DND-41 (cell line): ENCODE results near the gene AGAP1.

Experiments
- ATAC-seq: fragments of 200-7000 bp; cut with Tn5 transposase; 3 replicates; pipeline ENCODE4 v1.9.1; 2021; ENCODE audit warnings: low read depth; ENCODE audit not compliant: insufficient read depth
- DNase-seq: peaks from one replicate; pipeline ENCODE4 v3.0.0-alpha.2; 2020
- H2AFZ ChIP-seq: 2 replicates; pipeline ENCODE4 v1.6.0; 2012; ENCODE audit warnings: low read depth, low read length
- H3K27ac ChIP-seq: 2 replicates; pipeline ENCODE4 v1.5.1; 2012; ENCODE audit warnings: low read length, inconsistent platforms
- H3K27me3 ChIP-seq: fragments of 200-600 bp; sonication (generic); 2 replicates; pipeline ENCODE4 v1.6.0; 2012; ENCODE audit warnings: low read length, mild to moderate bottlenecking, inconsistent platforms; ENCODE audit not compliant: insufficient read depth, poor library complexity
- H3K36me3 ChIP-seq: 2 replicates; pipeline ENCODE4 v1.5.1; 2012; ENCODE audit warnings: low read length, inconsistent platforms; ENCODE audit not compliant: insufficient read depth
- H3K4me1 ChIP-seq: 2 replicates; pipeline ENCODE4 v1.5.1; 2012; ENCODE audit warnings: mild to moderate bottlenecking, low read length; ENCODE audit not compliant: insufficient read depth
- H3K4me2 ChIP-seq: 2 replicates; pipeline ENCODE4 v1.6.0; 2012; ENCODE audit warnings: mild to moderate bottlenecking, moderate library complexity, low read length, inconsistent platforms; ENCODE audit not compliant: insufficient read depth
- H3K4me3 ChIP-seq, 2 experiments: fragments of 200-600 bp in 1 of 2; shearing (Covaris generic) in 1 of 2; 2 replicates each; pipeline ENCODE4 v1.5.1; 2012 to 2016; ENCODE audit warnings: inconsistent platforms in 2 of 2, low read length in 2 of 2, mild to moderate bottlenecking in 2 of 2, low read depth in 1 of 2, moderate library complexity in 1 of 2
- H3K79me2 ChIP-seq: 2 replicates; pipeline ENCODE4 v1.6.0; 2012; ENCODE audit warnings: low read length, inconsistent platforms; ENCODE audit not compliant: insufficient read depth
- H3K9ac ChIP-seq: 2 replicates; pipeline ENCODE4 v1.6.0; 2012; ENCODE audit warnings: low read depth, mild to moderate bottlenecking, inconsistent platforms, low read length, moderate library complexity
- H3K9me3 ChIP-seq: 2 replicates; pipeline ENCODE4 v1.5.1; 2012; ENCODE audit warnings: low read length, moderate library complexity, mild to moderate bottlenecking, inconsistent platforms; ENCODE audit not compliant: insufficient read depth, severe bottlenecking
- H4K20me1 ChIP-seq: 2 replicates; pipeline ENCODE4 v1.6.0; 2012; ENCODE audit warnings: low read length; ENCODE audit not compliant: insufficient read depth
- CTCF ChIP-seq: IDR thresholded peaks from 2 replicates; pipeline ENCODE4 v1.5.1; 2012; ENCODE audit warnings: borderline replicate concordance, low read length, moderate library complexity, mild to moderate bottlenecking; ENCODE audit not compliant: poor library complexity, severe bottlenecking; ENCODE audit errors: extremely low read depth
- EZH2 ChIP-seq: IDR thresholded peaks from 3 replicates; pipeline ENCODE4 v1.6.1; 2012; ENCODE audit warnings: borderline replicate concordance, low read depth, mild to moderate bottlenecking, moderate library complexity, low read length, inconsistent platforms; ENCODE audit not compliant: severe bottlenecking

The AGAP1 gene

DNA sequence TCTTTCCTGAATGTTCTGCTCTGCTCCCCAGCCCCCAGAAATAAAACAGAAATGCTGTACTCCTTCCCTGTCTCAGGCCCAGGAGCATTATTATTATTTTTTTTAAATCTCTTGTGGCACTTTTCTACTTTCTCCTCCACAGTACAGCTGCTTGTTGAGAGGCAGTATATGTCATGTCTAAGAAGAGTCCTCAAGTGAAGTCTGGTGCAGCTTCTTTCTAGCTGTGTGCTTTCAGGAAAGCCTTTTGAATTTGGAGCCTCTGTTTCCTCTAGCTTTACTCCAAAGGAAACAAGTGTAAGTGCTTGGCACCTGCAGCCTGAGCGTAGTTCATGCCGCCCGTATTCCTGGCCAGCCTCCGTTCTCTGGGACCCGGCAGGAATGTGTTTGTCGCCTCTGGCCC is 22.4 kb downstream of the AGAP1 start:
- Histone ChIP-seq H3K79me2 (no peaks in the 10 kb centered on the region), H4K20me1 (no peaks in the 10 kb centered on the region)

DNA sequence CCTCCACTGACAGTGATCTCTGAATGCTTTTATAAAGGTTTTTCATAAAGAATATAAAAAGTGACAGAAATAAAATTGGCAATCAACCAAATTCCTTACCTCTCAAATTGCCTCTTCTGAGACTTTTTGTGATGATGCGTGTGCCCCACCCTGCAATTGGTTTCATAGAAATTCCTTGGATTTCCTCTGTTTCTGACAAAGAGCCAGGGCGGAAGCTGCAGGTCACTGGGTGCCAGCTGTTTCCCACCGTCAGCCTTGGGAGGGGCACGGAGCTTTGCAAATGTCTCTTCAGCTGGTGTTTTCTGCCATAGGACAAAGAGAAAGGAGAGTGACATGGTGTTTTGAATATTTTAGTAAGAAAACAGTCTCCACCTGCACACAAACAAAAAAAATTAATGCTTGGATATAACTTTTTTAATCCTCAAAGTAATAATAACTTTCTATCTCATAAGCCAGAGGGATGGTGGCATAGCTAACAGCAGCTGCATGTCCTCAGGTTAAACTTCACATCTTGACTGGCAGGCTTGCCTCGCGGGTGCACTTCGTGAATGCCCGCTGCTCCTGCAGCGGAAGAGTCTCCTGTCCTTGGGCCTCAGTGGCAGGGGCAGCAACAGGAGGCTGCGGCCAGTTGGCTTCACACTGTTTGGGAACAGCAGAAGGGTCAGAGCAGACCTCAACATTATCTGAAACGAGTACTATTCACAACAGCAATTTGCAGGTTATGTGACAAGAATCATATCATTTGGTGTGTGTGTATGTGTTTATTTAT is 24.7 kb downstream of the AGAP1 start:
- Histone ChIP-seq H3K27me3 (peaks cover 3% of the 10 kb centered on the region), H2AFZ (no peak overlapping the region), H3K27ac (no peak overlapping the region), H3K4me2 (no peak overlapping the region), H3K4me1 (no peaks in the 10 kb centered on the region), H3K9me3 (no peaks in the 10 kb centered on the region), H3K36me3 (no peaks in the 10 kb centered on the region), H3K9ac (no peak overlapping the region), H3K79me2 (no peaks in the 10 kb centered on the region), H4K20me1 (no peaks in the 10 kb centered on the region), H3K4me3 (no peak overlapping the region)
- TF ChIP-seq CTCF: no peak
- no peak for TF ChIP-seq EZH2
- no peak for ATAC-seq
- no peak for DNase-seq

More for the DNA sequence above, 22.4 kb downstream of the AGAP1 start:
- Histone ChIP-seq H2AFZ (no peak overlapping the region), H3K4me3 (no peak overlapping the region), H3K27ac (no peak overlapping the region), H3K9me3 (no peaks in the 10 kb centered on the region), H3K4me2 (no peak overlapping the region), H3K36me3 (no peaks in the 10 kb centered on the region), H3K27me3 (peaks cover 3% of the 10 kb centered on the region), H3K4me1 (no peaks in the 10 kb centered on the region), H3K9ac (no peak overlapping the region)
- no peak for ATAC-seq
- no peak for DNase-seq
- no peak for TF ChIP-seq EZH2
- no peak for TF ChIP-seq CTCF

DNA sequence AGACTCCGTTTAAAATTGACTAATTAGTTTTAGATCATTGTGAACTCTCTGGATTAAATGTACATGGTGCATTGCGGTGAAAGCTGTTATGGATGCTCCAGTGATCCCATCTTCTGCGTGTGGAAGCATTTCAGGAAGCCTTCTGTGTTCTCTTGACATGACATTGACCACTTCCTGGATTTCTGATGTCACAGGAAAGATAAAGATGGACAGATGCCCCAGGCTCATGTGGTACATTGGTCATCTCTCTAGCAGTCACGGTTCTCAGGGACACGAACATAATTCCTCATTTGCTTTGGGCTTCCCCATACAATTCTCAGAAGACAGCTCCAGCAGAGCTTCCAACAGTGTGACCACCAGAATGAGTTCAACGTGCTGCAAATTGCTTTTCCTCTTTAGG is 26.9 kb downstream of the AGAP1 start:
- Histone ChIP-seq H3K4me2 (no peak overlapping the region), H3K79me2 (no peaks in the 10 kb centered on the region)
- ATAC-seq: no peak

More for the DNA sequence above, 26.9 kb downstream of the AGAP1 start:
- H3K36me3 ChIP-seq: no peaks in the 10 kb centered on the region
- no peaks in the 10 kb centered on the region for H3K9me3 ChIP-seq
- peaks cover 6% of the 10 kb centered on the region for H3K27me3 ChIP-seq
- H4K20me1 ChIP-seq: no peaks in the 10 kb centered on the region
- TF ChIP-seq EZH2 (no peak), CTCF (no peak)
- no peak overlapping the region for H3K9ac ChIP-seq
- H3K4me3 ChIP-seq: no peak overlapping the region
- no peak overlapping the region for H2AFZ ChIP-seq
- DNase-seq: no peak
- no peak overlapping the region for H3K27ac ChIP-seq
- H3K4me1 ChIP-seq: no peaks in the 10 kb centered on the region
